Lower leg skin (tissue), 4 donors: Measurements from ENCODE around the gene RPL11. TPM values are rescaled to one million over a fixed set of nuclear protein-coding genes. Genes with fewer than 3 reads are reported as not detected.
"Not testable (repeated sequence)": the region's sequence is repeated elsewhere in the genome, so short reads cannot be mapped to it uniquely, and the experiment has no call there.

Source experiments
- DNase-seq, 2 donors: peaks; one replicate each; pipeline ENCODE4 v3.0.0-alpha.2; 2019; ENCODE audit warnings: low spot score in 2 of 2
- H3K4me3 ChIP-seq: fragments of 200-600 bp; sonication (generic); 2 replicates; pipeline ENCODE4 v1.5.1; 2017; ENCODE audit warnings: mild to moderate bottlenecking, low read depth; ENCODE audit not compliant: poor library complexity, severe bottlenecking
- CTCF ChIP-seq, 3 donors: fragments of 450-650 bp; IDR thresholded peaks; one replicate each; pipeline ENCODE4 v1.5.1; 2016; ENCODE audit warnings: antibody characterized with exemption in 3 of 3, mild to moderate bottlenecking in 3 of 3, moderate library complexity in 2 of 3
- POLR2A ChIP-seq, 2 donors: fragments of 450-650 bp; IDR thresholded peaks; one replicate each; pipeline ENCODE4 v1.6.1; 2016 to 2017; ENCODE audit warnings: antibody characterized with exemption in 2 of 2, mild to moderate bottlenecking in 1 of 2, moderate library complexity in 1 of 2
- WGBS, 2 donors: methylation state at CpG; one replicate each; pipeline ENCODE4 v1.1.5; 2018; 5-methylcytosine and 5-hydroxymethylcytosine counted together
- intact Hi-C: fragments of 100-400 bp; cut with DNase I; formaldehyde crosslinking; loops from one replicate; pipeline ENCODE4 v1.15.0; 2023; ENCODE audit warnings: low total_unique reads
- total RNA-seq, 4 donors: library from RNA; depleted of rRNA; stranded (reverse); fragments of >200 nt; gene quantifications; one replicate each; pipeline ENCODE4 v1.1.0, GENCODE V29; 2016

The RPL11 gene
- total RNA-seq, 4 donors from 2014 or later, result 1,119 to 1,710 (median 1,561) TPM

- TF ChIP-seq CTCF (IDR thresholded peaks at IDR 0.05) (no peak), POLR2A (IDR thresholded peaks at IDR 0.05) (no peak)
- DNase-seq, result no peak
- 79 to 81% methylated on average over 6 of the region's 6 CpGs for WGBS, 2 donors
- H3K4me3 ChIP-seq, result no peak overlapping the region
- intact Hi-C loops, result no loop called here
Observed at GRCh38 chr1:23646541-23646940, 45.1 kb upstream of the RPL11 start.

- intact Hi-C loops, result no loop called here
- WGBS, 2 donors, result 97 to 98% methylated on average over 6 of the region's 6 CpGs
- H3K4me3 ChIP-seq, result no peak overlapping the region
- TF ChIP-seq CTCF (IDR thresholded peaks at IDR 0.05) (no peak), POLR2A (IDR thresholded peaks at IDR 0.05) (no peak)
- no peak for DNase-seq
Observed at GRCh38 chr1:23648576-23648975, 43.0 kb upstream of the RPL11 start.

- DNase-seq, intact Hi-C loops, H3K4me3 ChIP-seq: not testable (repeated sequence)
- WGBS, 2 donors, result 93 to 94% methylated on average over 11 of the region's 11 CpGs
Observed at GRCh38 chr1:23649157-23649556, 42.4 kb upstream of the RPL11 start.

GRCh38 chr1:23650344-23650990, 41.1 kb upstream of the RPL11 start:
- TF ChIP-seq POLR2A (IDR thresholded peaks at IDR 0.05) (no peak), CTCF (IDR thresholded peaks at IDR 0.05) (no peak)
- intact Hi-C loops, result no loop called here
- DNase-seq, result no peak
- WGBS, 2 donors, result 55 to 67% methylated on average over 10 of the region's 10 CpGs
- no peak overlapping the region for H3K4me3 ChIP-seq

GRCh38 chr1:23651069-23651808, 40.4 kb upstream of the RPL11 start:
- H3K4me3 ChIP-seq, result no peak overlapping the region
- DNase-seq, result no peak
- intact Hi-C loops, result no loop called here
- TF ChIP-seq POLR2A (IDR thresholded peaks at IDR 0.05), result no peak
- no peak for TF ChIP-seq CTCF (IDR thresholded peaks at IDR 0.05)
- 62 to 64% methylated on average over 7 of the region's 7 CpGs for WGBS, 2 donors

- TF ChIP-seq POLR2A (IDR thresholded peaks at IDR 0.05) (no peak), CTCF (IDR thresholded peaks at IDR 0.05) (no peak)
- WGBS, 2 donors, result 42 to 47% methylated on average over 7 of the region's 7 CpGs
- no peak overlapping the region for H3K4me3 ChIP-seq
- DNase-seq, result no peak
- intact Hi-C loops, result no loop called here
Observed at GRCh38 chr1:23657659-23658275, 33.8 kb upstream of the RPL11 start.
